ENCODE data around the gene FAM25C.
"Not testable (repeated sequence)": the region's sequence is repeated elsewhere in the genome, so short reads cannot be mapped to it uniquely, and the experiment has no call there.

GRCh38 chr10:47999691-48000090 is at the start of gene FAM25C:
- TF ChIP-seq CTCF (IDR thresholded peaks at IDR 0.05; ENCODE audit: poor library complexity); EZH2 (IDR thresholded peaks at IDR 0.05; ENCODE audit: borderline replicate concordance): not testable (repeated sequence)
